Testis (tissue), 2 donors: ENCODE measurements around the gene RPAIN.

Experiments
- CTCF ChIP-seq, 3 experiments: fragments of 450-650 bp in 2 of 3; fragments of 200-600 bp in 1 of 3; sonication (generic) in 1 of 3; IDR thresholded peaks; one replicate each; pipeline ENCODE4 v1.5.1; 2016 to 2019; ENCODE audit warnings: antibody characterized with exemption in 3 of 3, mild to moderate bottlenecking in 2 of 3, moderate library complexity in 1 of 3
- POLR2A ChIP-seq: fragments of 450-650 bp; IDR thresholded peaks from one replicate; pipeline ENCODE4 v1.6.1; 2017; ENCODE audit warnings: antibody characterized with exemption, mild to moderate bottlenecking, moderate library complexity

- TF ChIP-seq CTCF (IDR thresholded peaks at IDR 0.05) = no peak
- no peak for TF ChIP-seq POLR2A
These were observed 4.9 kb downstream of the RPAIN start for GRCh38 chr17:5424909-5425308.
